GM21381 (cell line): ENCODE data around the gene ZSWIM5.
"Not testable (repeated sequence)": the region's sequence is repeated elsewhere in the genome, so short reads cannot be mapped to it uniquely, and the experiment has no call there.

Experiments
- ATAC-seq: cut with Tn5 transposase; IDR thresholded peaks from one replicate; pipeline ENCODE4 v1.9.1; 2021; ENCODE audit warnings: mild to moderate bottlenecking, moderate library complexity; ENCODE audit not compliant: unreplicated experiment

ZSWIM5 gene

DNA sequence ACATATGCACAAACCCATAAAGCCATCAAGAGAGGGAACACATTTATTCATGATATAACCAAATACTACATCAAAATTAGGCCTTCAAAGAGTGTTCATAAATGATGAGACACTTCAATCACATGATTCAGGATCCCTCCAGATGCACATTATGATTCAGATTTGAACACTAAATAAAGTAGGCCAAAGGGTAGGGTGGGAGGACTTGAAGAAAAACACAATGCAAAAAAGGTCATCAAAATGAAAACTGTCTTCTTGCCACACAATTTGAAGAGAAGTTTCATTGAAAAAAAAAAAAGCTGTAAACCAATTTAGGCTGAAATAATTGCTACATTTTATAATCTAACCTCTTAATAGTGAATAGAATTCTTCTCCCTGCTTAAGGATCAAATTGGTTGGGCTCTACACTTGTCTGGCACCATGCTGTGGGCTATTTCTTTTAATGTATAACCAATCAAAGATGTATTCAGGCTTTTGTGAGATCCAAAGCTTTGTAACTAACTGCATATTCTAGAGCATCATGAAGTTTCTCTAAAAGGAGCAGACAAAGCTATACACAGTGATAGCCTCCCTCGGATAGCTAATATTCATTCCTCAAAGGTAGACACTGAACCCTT, 58.1 kb downstream of the ZSWIM5 start:
- no peak for ATAC-seq

DNA sequence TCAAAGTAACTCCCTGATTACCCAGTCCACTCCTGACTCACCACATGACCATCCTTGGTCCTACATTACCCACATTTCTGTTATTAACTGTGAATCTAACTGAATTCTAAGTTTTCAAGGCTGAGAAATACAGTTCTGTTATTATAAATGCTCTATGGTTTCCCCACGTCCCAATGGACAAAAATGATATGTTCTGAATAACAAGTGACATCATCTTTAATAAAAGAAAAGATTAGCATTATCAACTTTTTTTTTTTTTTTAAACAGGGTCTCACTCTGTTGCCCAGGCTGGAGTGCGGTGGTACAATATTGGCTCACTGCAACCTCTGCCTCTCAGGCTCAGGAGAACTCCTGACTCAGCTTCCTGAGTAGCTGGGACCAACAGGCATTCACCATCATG, 59.6 kb downstream of the ZSWIM5 start:
- ATAC-seq: no peak

DNA sequence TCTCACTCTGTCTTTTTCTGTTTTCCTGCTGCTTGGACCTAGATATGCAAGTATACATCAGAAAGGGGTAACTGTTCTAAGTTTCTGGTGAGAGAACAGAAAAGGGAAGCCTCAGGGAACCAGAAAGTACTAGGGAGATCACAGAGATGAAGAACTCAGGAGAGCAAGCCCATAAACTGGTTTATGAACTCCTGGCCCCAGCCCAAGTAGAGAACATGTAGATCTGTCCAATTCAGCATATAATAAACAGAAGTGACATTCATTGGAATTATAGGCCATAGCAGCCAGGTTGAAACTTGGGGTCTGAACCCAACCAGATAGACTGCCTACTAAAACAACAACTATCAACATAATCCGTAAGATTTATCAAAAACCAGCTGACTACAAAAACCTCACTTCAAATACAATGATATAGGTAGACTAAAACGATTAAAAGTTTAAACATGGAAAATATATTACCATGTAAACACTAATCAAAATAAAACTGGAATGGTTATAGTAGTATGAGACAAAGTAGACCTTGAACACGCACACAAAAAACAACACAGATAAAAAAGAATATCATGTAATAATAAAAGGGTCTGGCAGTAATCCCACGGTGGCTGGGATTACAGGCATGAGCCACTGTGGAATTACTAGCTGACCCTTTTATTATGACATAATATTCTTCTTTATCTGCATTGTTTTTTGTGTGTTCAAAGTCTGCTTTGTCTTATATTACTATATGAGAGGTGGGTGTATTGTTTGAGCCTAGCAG, 65.0 kb downstream of the ZSWIM5 start:
- no peak for ATAC-seq

DNA sequence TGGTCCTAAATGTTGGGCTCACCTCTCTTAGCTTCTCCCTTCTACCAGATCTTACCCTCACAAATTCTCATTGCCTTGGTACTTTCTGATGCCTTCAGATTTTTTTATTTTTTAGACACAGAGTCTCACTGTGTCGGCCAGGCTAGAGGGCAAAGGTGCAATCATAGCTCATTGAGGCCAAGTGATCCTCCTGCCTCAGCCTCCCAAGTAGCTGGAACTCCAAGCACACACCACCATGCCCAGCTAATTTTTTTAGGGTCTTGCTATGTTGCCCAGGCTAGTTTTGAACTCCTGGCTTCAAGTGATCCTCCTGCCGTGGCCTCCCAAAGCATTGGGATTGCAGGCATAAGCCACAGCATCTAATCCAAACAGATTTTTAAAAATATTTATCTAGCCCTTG, 69.4 kb downstream of the ZSWIM5 start:
- ATAC-seq: no peak

DNA sequence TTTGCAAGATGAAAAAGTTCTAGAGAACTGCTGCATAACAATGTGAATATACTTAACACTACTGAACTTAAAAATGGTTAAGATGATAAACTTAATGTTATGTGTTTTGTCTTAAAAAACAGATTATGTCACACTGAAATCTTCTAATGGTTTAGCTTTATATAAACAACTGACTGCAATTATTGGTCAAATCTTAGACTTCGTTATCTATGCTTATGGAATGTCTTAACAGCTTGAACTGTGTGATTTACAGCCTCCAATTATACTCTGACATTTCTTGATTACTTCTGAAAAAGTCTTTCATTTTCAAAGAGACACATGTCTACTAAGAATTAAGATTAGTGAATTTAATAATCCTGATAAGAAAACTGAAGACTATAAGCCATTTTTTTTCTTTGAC, 71.1 kb downstream of the ZSWIM5 start:
- ATAC-seq: no peak

DNA sequence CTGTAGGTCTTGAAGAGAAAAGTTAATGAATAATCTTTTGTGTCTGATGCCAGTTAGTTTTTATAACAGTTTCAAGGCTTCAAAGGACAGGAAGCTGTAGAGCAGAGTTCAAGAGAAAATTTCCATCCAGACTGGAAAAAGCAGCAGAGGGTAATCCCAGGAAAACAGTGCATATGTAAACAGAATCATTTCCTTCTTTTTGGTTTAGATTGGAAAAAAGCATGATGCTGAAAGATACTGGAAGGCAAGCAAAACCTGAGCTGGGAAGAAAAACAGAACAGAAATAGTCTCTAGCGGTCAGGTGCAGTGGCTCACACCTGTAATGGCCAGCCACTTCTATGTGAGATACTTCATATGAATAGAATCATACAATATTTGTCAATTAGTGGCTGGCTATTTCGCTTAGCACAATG, 71.9 kb downstream of the ZSWIM5 start:
- no peak for ATAC-seq

DNA sequence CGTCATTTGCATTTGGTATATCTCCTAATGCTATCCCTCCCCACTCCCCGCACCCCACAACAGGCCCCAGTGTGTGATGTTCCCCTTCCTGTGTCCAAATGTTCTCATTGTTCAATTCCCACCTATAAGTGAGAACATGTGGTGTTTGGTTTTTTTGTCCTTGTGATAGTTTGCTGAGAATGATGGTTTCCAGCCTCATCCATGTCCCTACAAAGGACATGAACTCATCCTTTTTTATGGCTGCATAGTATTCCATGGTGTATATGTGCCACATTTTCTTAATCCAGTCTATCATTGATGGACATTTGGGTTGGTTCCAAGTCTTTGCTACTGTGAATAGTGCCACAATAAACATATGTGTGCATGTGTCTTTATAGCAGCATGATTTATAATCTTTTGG, 73.7 kb downstream of the ZSWIM5 start:
- not testable (repeated sequence) for ATAC-seq

DNA sequence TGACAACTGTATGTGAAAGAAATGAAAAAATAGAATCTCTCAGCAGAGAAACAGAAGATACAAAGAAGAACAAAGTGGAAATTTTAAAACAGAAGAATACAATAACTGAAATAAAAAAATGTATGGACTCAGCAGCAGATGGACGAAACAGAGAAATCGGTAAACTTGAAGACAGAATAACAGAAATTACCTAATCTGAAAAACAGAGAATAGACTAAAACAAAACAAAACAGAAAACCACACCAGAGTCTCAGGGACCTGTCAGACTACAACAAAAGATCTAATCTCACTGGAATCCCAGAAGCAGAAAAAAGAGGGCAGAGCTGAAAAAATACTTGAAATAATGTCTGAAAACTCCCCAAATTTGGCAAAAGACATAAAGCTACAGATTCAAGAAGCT, 83.0 kb downstream of the ZSWIM5 start:
- ATAC-seq: no peak

DNA sequence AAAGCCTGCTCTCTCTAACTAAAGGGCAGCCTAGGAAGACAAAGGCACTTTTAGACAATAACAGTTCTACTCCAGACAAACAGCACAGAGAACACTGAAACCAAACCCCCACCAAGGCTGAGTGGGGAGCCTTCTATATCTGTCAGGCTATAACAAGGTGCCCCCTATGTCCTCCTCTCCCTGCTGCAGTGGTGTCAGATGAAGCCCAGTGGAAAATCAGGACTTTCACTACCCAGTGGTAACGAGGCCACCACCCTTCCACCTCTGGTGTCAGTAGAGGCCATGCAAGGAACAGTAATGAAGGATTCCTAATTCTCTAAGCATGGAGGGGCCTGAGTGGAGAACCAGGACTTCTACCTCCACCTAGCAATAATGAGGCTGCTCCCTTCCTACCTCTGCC, 83.7 kb downstream of the ZSWIM5 start:
- no peak for ATAC-seq

DNA sequence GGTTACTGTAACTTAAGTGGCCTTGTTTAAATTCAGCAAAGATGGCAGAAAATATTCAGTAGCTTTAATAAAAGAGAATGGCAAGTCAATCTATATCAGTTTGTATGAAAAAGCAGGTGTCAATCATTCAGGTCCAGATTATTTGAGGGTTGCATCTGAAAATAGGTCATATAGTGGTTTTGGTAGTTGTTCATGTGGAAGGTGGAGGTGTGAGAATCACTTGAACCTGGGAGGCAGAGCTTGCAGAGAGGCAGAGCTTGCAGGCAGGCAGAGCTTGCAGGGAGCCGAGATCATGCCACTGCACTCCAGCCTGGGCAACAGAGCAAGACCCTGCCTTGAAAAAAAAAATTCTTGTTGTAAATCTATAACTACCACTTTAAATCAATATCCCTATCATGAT, 88.6 kb downstream of the ZSWIM5 start:
- no peak for ATAC-seq

DNA sequence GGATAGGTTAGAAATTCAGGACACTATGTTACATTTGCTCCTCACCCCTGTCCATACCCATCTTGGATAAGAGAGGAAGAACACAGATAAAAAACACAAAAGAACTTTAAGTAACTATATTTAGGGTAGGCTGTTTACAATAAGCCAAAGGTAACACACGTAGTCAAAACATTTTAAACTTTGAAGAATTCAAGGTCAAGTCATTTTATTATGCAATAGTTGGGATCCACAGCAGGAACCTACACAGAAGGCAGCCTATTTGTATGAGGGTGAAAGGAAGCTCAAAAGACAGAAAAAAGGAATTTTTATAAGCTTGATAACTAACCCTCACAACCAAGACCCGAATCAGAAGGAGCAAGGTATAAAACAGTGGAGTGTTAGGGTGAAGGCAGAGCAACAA, 89.6 kb downstream of the ZSWIM5 start:
- no peak for ATAC-seq

DNA sequence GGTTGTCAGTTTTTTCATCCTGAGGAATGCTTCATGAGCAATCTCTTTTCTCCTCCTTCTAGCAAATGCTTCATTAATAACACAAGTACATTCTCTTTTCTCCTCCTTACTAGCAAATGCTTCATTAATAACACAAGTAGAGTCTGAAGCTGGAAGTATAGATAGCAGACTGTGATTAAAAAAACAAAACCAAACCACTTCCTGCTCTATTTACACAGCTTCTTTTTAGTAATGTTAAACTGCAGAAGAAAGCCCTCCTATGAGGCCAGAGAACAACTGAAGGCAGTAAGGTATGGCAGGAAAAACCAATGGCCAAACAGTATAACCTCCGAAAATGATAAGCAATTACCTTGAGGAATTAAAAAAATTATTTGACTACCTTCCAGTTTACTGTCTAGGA, 90.1 kb downstream of the ZSWIM5 start:
- ATAC-seq: no peak

DNA sequence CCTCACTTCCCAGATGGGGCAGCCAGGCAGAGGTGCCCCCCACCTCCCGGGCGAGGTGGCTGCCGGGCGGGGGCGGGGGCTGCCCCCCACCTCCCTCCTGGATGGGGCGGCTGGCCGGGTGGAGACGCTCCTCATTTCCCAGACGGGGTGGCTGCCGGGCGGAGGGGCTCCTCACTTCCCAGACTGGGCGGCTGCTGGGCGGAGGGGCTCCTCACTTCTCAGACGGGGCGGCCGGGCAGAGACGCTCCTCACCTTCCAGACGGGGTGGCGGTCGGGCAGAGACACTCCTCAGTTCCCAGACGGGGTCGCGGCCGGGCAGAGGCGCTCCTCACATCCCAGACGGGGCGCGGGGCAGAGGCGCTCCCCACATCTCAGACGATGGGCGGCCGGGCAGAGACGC, 91.2 kb downstream of the ZSWIM5 start:
- not testable (repeated sequence) for ATAC-seq

DNA sequence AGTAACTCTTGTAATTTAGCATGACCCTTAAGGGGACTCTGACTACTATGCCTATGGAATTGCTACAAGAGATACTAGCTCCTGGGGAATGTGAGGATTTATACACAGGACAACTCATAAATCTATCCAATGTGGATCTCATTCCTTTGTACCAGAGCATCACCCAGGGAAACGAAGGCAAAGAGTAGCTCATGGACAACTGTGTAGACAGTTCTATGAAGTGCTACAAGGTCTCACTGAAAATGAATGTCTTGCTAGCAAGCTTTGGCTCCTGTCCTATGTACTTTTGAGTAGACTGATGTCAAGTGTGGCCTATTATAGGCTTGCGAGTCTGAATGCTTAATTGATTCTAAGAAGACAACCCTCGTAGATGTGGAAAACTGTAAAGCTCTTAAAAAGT, 93.7 kb downstream of the ZSWIM5 start:
- no peak for ATAC-seq

DNA sequence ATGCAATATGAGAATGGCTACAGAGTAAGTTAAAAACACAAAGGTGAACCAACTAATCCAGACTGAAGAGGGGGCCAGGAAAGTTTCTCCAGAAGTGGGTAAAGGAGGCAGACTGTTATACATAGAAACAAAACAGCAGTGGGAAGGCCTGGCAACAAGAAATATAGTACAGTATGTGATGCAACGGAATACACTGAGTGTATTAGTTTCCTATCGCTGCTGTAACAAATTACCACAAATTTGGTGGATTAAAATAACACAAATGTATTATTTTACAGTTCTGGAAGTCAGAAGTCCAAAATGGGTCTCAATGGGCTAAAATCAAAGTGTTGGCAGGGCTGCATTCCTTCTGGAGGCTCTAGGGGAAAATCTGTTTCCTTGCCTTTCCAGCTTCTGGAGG, 95.2 kb downstream of the ZSWIM5 start:
- ATAC-seq: no peak

DNA sequence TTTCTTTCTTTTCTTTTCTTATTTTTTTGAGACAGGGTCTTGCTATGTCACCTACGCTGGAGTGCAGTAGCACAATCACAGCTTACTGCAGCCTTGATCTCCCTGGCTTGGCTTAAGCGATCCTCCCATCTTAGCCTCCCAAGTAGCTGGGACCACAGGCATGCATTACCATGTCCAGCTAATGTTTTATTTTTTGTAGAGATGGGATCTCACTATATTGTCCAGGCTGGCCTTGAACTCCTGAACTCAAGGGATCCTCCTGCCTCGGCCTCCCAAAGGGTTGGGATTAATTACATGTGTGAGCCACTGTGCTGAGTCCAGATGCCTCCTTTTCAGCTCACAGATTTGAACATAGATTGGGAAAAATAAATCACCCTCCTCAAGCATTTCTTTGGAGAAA, 98.6 kb downstream of the ZSWIM5 start:
- ATAC-seq: no peak

DNA sequence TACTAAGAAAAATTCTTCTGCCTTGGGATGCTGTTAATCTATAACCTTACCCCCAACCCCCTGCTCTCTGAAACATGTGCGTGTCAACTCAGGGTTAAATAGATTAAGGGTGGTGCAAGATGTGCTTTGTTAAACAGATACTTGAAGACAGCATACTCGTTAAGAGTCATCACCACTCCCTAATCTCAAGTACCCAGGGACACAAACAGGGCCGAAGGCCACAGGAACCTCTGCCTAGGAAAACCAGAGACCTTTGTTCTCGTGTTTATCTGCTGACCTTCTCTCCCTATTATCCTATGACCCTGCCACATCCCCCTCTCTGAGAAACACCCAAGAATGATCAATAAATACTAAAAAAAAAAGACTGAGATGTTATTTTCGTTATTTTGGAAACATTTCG, 99.5 kb downstream of the ZSWIM5 start:
- not testable (repeated sequence) for ATAC-seq

DNA sequence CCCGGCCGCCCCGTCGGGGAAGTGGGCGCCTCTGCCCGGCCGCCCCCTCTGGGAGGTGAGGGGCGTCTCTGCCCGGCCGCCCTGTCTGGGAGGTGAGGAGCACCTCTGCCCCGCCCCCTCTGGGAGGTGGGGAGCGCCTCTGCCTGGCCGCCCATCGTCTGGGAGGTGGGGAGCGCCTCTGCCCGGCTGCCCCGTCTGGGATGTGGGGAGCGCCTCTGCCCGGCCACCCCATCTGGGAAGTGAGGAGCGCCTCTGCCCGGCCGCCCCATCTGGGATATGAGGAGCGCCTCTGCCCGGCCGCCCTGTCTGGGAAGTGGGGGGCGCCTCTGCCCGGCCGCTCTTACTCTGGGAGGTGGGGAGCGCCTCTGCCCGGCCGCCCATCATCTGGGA, 100.3 kb downstream of the ZSWIM5 start:
- not testable (repeated sequence) for ATAC-seq

DNA sequence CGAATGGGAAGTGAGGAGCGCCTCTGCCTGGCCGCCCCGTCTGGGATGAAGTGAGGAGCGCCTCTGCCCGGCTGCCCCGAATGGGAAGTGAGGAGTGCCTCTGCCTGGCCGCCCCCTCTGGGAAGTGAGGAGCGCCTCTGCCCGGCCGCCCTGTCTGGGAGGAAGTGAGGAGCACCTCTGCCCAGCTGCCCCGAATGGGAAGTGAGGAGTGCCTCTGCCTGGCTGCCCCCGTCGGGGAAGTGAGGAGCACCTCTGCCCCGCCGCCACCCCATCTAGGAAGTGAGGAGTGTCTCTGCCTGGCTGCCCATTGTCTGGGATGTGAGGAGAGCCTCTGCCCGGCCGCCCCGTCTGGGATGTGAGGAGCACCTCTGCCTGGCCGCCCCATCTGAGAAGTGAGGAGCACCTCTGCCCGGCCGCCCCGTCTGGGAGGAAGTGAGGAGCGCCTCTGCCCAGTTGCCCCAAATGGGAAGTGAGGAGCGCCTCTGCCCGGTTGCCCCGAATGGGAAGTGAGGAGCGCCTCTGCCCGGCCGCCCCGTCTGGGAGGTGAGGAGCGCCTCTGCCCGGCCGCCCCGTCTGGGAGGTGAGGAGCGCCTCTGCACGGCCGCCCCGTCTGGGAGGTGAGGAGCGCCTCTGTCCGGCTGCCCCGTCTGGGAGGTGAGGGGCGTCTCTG, 100.8 kb downstream of the ZSWIM5 start:
- not testable (repeated sequence) for ATAC-seq

DNA sequence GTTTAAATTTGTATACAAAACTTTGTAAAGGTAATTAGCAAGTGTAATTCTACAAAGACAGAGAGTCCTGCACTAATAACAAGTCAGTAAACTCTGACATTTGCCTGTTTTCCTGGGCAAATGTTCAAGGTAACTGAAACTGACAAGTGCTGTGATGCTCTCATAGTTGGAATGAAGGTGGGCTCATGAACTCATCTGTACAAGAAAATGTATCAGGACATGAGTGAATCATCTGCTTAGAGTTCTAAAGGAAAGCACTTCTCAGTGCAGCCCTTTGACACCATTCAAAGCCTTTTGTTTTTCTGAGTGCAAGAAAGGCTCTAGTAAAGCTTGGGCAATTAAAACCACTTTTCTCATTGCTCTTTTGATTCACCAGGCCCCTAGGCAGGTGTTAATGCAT, 102.9 kb downstream of the ZSWIM5 start:
- ATAC-seq: no peak

DNA sequence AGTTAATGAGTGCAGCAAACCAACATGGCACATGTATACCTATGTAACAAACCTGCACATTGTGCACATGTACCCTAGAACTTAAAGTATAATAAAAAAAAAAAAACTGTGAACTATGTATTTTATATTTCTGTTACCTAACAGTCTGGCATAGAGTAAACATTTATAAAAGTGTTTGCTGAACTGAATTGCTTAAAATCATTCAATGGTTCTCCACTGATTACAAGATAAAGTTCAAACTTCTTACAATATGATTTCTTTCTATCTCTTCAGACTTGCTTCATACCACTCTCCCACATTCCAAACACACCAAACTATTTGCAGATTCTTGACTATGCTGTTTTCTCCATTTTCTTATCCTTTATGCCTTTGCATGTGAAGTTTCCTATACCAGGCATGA, 104.5 kb downstream of the ZSWIM5 start:
- ATAC-seq: no peak

DNA sequence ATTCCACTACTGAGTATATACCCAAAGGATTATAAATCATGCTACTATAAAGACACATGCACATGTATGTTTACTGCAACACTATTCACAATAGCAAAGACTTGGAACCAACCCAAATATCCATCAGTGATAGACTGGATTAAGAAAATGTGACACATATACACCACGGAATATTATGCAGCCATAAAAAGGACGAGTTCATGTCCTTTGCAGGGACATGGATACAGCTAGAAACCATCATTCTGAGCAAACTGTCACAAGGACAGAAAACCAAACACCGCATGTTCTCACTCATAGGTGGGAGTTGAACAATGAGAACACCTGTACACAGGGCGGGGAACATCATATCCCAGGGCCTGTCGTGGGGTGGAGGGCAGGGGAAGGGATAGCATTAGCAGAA, 104.9 kb downstream of the ZSWIM5 start:
- not testable (repeated sequence) for ATAC-seq
